GM12878 (cell line): ENCODE data around the gene YIPF4. TPM values are rescaled to one million over a fixed set of nuclear protein-coding genes. Genes with fewer than 3 reads are reported as not detected.

ENCODE experiments used
- ESRRA ChIP-seq: IDR thresholded peaks from 2 replicates; pipeline ENCODE4 v1.6.1; 2012; ENCODE audit warnings: mild to moderate bottlenecking, low read length, improper control_type of control experiment
- GABPA ChIP-seq: IDR thresholded peaks from 2 replicates; pipeline ENCODE4 v1.6.1; 2014; ENCODE audit warnings: antibody characterized with exemption, low read depth, mild to moderate bottlenecking, inconsistent platforms
- IRF4 ChIP-seq: IDR thresholded peaks from 2 replicates; pipeline ENCODE4 v1.6.1; 2011; ENCODE audit warnings: low read depth, low read length
- JUND ChIP-seq: IDR thresholded peaks from 2 replicates; pipeline ENCODE4 v1.6.1; 2012; ENCODE audit warnings: low read depth, mild to moderate bottlenecking, low read length, improper control_type of control experiment, moderate library complexity
- LARP7 ChIP-seq: fragments of 450-650 bp; IDR thresholded peaks from 2 replicates; pipeline ENCODE4 v1.6.1; 2017; ENCODE audit warnings: mild to moderate bottlenecking
- MTA3 ChIP-seq: IDR thresholded peaks from 2 replicates; pipeline ENCODE4 v1.6.1; 2012; ENCODE audit warnings: low read length, inconsistent platforms, borderline replicate concordance
- NR2F1 ChIP-seq: fragments of 450-650 bp; conservative IDR thresholded peaks from 2 replicates; pipeline ENCODE4 v1.6.1; 2017; ENCODE audit warnings: mild to moderate bottlenecking
- POLR2AphosphoS5 ChIP-seq: IDR thresholded peaks from 2 replicates; pipeline ENCODE4 v1.6.1; 2011; ENCODE audit warnings: mild to moderate bottlenecking, low read length, inconsistent platforms
- RCOR1 ChIP-seq: conservative IDR thresholded peaks from 2 replicates; pipeline ENCODE4 v1.6.1; 2012; ENCODE audit warnings: low read depth, low read length, improper control_type of control experiment
- SMARCA5 ChIP-seq: fragments of 450-650 bp; IDR thresholded peaks from 2 replicates; pipeline ENCODE4 v1.6.1; 2017; ENCODE audit warnings: mild to moderate bottlenecking
- TCF3 ChIP-seq: IDR thresholded peaks from 2 replicates; pipeline ENCODE4 v1.6.1; 2012; ENCODE audit warnings: low read depth, mild to moderate bottlenecking, low read length, borderline replicate concordance; ENCODE audit not compliant: insufficient read depth
- ZSCAN29 ChIP-seq: fragments of 450-650 bp; IDR thresholded peaks from 2 replicates; pipeline ENCODE4 v1.6.1; 2017; ENCODE audit warnings: mild to moderate bottlenecking, moderate library complexity
- polyA plus RNA-seq, 11 experiments: library from polyadenylated mRNA; depleted of rRNA in 4 of 11; unstranded in 6 of 11; stranded (reverse) in 5 of 11; fragments of >200 nt; fragmentation: Nextera tagmentation in 4 of 11; fragmentation: Illumina TruSeq in 1 of 11; extraction: Ambion mirVana in 4 of 11; extraction: Trizol in 1 of 11; gene quantifications; 1 replicate in 1 of 11; 2 replicates in 10 of 11; pipeline versions ENCODE4 v1.2.1 to v1.2.3, GENCODE V29; 2011 to 2016; ENCODE audit warnings: inconsistent platforms in 2 of 11, missing spikeins in 2 of 11, low read depth in 1 of 11
- total RNA-seq, 4 experiments: library from RNA; depleted of rRNA in 3 of 4; stranded (reverse); fragments of >200 nt in 3 of 4; fragmentation: Illumina TruSeq in 1 of 4; extraction: Trizol in 1 of 4; gene quantifications; 2 replicates each; pipeline versions ENCODE4 v1.2.1 to v1.2.3, GENCODE V29; 2013 to 2021
- TF ChIP-seq, protein P1 (sequence below): fragments of 450-650 bp; IDR thresholded peaks from 2 replicates; pipeline ENCODE4 v1.6.1; 2016; ENCODE audit warnings: mild to moderate bottlenecking, moderate library complexity, borderline replicate concordance
- TF ChIP-seq, protein P2 (sequence below): fragments of 450-650 bp; IDR thresholded peaks from 2 replicates; pipeline ENCODE4 v1.6.1; 2017; ENCODE audit warnings: mild to moderate bottlenecking, moderate library complexity
- TF ChIP-seq, protein P3 (sequence below): IDR thresholded peaks from 2 replicates; pipeline ENCODE4 v1.6.1; 2011; ENCODE audit warnings: borderline replicate concordance, low read depth, mild to moderate bottlenecking, moderate library complexity, mixed read lengths, low read length; ENCODE audit not compliant: insufficient read depth; ENCODE audit errors: extremely low read length
- TF ChIP-seq, protein P4 (sequence below): fragments of 450-650 bp; formaldehyde crosslinking; IDR thresholded peaks from 2 replicates; pipeline ENCODE4 v1.5.0; 2022; ENCODE audit warnings: mild to moderate bottlenecking, missing genetic modification characterization

The YIPF4 gene
- total and polyA plus RNA-seq, 10 of the 15 experiments (the other 5 are each of a cell fraction or from before 2014, with no cell fraction given) = 2.8 to 60.4 (median 11.1) TPM

DNA sequence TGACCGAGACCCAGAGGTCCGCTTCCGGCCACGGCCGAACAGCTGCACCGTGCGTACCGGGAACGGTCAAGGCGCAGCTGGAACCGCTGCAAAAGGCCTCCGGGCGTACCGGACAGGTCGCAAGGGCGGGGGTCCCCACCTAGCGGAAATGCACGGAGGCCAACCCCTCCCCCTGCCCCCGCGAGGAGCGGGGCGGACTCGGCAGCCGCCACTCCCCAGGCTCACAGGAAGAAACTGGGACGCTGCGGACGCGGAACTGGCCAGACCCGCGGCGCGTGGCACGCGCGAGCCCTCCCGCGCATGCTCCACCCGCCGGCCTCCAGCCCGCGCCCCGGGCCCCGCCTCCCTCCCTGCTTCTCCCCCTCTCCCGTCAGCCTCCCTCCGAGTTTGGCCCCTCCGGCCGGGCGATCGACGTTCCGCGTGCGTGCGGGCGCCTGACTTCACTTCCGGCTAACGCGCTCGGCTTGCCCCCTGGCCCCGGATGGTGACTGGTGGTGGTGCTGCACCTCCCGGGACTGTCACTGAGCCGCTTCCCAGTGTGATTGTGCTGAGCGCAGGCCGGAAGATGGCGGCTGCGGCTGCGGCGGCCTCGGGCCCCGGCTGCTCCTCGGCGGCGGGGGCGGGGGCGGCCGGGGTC, 79.1 kb downstream of the YIPF4 start, which contains the start of gene BIRC6 (continued):
- TF ChIP-seq, protein P1, sequence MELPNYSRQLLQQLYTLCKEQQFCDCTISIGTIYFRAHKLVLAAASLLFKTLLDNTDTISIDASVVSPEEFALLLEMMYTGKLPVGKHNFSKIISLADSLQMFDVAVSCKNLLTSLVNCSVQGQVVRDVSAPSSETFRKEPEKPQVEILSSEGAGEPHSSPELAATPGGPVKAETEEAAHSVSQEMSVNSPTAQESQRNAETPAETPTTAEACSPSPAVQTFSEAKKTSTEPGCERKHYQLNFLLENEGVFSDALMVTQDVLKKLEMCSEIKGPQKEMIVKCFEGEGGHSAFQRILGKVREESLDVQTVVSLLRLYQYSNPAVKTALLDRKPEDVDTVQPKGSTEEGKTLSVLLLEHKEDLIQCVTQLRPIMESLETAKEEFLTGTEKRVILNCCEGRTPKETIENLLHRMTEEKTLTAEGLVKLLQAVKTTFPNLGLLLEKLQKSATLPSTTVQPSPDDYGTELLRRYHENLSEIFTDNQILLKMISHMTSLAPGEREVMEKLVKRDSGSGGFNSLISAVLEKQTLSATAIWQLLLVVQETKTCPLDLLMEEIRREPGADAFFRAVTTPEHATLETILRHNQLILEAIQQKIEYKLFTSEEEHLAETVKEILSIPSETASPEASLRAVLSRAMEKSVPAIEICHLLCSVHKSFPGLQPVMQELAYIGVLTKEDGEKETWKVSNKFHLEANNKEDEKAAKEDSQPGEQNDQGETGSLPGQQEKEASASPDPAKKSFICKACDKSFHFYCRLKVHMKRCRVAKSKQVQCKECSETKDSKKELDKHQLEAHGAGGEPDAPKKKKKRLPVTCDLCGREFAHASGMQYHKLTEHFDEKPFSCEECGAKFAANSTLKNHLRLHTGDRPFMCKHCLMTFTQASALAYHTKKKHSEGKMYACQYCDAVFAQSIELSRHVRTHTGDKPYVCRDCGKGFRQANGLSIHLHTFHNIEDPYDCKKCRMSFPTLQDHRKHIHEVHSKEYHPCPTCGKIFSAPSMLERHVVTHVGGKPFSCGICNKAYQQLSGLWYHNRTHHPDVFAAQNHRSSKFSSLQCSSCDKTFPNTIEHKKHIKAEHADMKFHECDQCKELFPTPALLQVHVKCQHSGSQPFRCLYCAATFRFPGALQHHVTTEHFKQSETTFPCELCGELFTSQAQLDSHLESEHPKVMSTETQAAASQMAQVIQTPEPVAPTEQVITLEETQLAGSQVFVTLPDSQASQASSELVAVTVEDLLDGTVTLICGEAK = peak; percentile 86; the same call in 1 of the 2 replicates
- TF ChIP-seq, protein P2, sequence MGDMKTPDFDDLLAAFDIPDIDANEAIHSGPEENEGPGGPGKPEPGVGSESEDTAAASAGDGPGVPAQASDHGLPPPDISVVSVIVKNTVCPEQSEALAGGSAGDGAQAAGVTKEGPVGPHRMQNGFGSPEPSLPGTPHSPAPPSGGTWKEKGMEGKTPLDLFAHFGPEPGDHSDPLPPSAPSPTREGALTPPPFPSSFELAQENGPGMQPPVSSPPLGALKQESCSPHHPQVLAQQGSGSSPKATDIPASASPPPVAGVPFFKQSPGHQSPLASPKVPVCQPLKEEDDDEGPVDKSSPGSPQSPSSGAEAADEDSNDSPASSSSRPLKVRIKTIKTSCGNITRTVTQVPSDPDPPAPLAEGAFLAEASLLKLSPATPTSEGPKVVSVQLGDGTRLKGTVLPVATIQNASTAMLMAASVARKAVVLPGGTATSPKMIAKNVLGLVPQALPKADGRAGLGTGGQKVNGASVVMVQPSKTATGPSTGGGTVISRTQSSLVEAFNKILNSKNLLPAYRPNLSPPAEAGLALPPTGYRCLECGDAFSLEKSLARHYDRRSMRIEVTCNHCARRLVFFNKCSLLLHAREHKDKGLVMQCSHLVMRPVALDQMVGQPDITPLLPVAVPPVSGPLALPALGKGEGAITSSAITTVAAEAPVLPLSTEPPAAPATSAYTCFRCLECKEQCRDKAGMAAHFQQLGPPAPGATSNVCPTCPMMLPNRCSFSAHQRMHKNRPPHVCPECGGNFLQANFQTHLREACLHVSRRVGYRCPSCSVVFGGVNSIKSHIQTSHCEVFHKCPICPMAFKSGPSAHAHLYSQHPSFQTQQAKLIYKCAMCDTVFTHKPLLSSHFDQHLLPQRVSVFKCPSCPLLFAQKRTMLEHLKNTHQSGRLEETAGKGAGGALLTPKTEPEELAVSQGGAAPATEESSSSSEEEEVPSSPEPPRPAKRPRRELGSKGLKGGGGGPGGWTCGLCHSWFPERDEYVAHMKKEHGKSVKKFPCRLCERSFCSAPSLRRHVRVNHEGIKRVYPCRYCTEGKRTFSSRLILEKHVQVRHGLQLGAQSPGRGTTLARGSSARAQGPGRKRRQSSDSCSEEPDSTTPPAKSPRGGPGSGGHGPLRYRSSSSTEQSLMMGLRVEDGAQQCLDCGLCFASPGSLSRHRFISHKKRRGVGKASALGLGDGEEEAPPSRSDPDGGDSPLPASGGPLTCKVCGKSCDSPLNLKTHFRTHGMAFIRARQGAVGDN = peak; percentile 91
- TF ChIP-seq, protein P3, sequence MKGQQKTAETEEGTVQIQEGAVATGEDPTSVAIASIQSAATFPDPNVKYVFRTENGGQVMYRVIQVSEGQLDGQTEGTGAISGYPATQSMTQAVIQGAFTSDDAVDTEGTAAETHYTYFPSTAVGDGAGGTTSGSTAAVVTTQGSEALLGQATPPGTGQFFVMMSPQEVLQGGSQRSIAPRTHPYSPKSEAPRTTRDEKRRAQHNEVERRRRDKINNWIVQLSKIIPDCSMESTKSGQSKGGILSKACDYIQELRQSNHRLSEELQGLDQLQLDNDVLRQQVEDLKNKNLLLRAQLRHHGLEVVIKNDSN = peak; percentile 23
- TF ChIP-seq LARP7 (peak; percentile 51; the same call in 1 of the 2 replicates), RCOR1 (0 out of 2 replicates have a peak, but pooled peaks have one; percentile 40), ZSCAN29 (0 out of 2 replicates have a peak, but pooled peaks have one; percentile 60), IRF4 (0 out of 2 replicates have a peak, but pooled peaks have one; percentile 20), SMARCA5 (0 out of 2 replicates have a peak, but pooled peaks have one; percentile 68), POLR2AphosphoS5 (peak; percentile 95), TCF3 (peak; percentile 60; the same call in 1 of the 2 replicates), JUND (0 out of 2 replicates have a peak, but pooled peaks have one; percentile 61), MTA3 (no peak), GABPA (peak; percentile 89), NR2F1 (peak; percentile 84), ESRRA (peak; percentile 64; the same call in 1 of the 2 replicates)
- TF ChIP-seq, protein P4, sequence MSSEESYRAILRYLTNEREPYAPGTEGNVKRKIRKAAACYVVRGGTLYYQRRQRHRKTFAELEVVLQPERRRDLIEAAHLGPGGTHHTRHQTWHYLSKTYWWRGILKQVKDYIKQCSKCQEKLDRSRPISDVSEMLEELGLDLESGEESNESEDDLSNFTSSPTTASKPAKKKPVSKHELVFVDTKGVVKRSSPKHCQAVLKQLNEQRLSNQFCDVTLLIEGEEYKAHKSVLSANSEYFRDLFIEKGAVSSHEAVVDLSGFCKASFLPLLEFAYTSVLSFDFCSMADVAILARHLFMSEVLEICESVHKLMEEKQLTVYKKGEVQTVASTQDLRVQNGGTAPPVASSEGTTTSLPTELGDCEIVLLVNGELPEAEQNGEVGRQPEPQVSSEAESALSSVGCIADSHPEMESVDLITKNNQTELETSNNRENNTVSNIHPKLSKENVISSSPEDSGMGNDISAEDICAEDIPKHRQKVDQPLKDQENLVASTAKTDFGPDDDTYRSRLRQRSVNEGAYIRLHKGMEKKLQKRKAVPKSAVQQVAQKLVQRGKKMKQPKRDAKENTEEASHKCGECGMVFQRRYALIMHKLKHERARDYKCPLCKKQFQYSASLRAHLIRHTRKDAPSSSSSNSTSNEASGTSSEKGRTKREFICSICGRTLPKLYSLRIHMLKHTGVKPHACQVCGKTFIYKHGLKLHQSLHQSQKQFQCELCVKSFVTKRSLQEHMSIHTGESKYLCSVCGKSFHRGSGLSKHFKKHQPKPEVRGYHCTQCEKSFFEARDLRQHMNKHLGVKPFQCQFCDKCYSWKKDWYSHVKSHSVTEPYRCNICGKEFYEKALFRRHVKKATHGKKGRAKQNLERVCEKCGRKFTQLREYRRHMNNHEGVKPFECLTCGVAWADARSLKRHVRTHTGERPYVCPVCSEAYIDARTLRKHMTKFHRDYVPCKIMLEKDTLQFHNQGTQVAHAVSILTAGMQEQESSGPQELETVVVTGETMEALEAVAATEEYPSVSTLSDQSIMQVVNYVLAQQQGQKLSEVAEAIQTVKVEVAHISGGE = peak; percentile 64
